ENCODE data around the gene ZNF785. TPM values are rescaled to one million over a fixed set of nuclear protein-coding genes. Genes with fewer than 3 reads are reported as not detected.
"Not testable (repeated sequence)": the region's sequence is repeated elsewhere in the genome, so short reads cannot be mapped to it uniquely, and the experiment has no call there.

Gene ZNF785
- total and polyA plus RNA-seq, 2 of the 13 experiments (the other 11 are each of a cell fraction or from before 2014, with no cell fraction given): 0.01 TPM; not detected in 1

GRCh38 chr16:30540916-30541464, 44.5 kb downstream of the ZNF785 start (continued):
- TF ChIP-seq ZFP82 (CRISPR knock-in tag; IDR thresholded peaks at IDR 0.05; ENCODE audit: borderline replicate concordance): peak; percentile 73; the same call in 1 of the 2 replicates
- TF ChIP-seq POLR2A (IDR thresholded peaks at IDR 0.05; ENCODE audit: insufficient read depth in 1 of 2, low read depth in 2 of 2, low read length in 2 of 2): peak in 1 of 2 experiments; percentile 52; a peak in 2 of 4 replicates
- 0 out of 2 replicates have a peak, but pooled peaks have one; percentile 38 for TF ChIP-seq SP4 (CRISPR knock-in tag; IDR thresholded peaks at IDR 0.05)
- TF ChIP-seq DPF2 (CRISPR knock-in tag; IDR thresholded peaks at IDR 0.05; ENCODE audit: borderline replicate concordance, low read depth): peak; percentile 75; the same call in 1 of the 2 replicates
- TF ChIP-seq JDP2 (CRISPR knock-in tag; IDR thresholded peaks at IDR 0.05; ENCODE audit: borderline replicate concordance): peak; percentile 38; the same call in 1 of the 2 replicates
- peak; percentile 98 for TF ChIP-seq ADNP (CRISPR knock-in tag; IDR thresholded peaks at IDR 0.05)
- TF ChIP-seq HDAC2 (CRISPR knock-in tag; IDR thresholded peaks at IDR 0.05): peak; percentile 92
- TF ChIP-seq ZNF790 (CRISPR knock-in tag; IDR thresholded peaks at IDR 0.05; ENCODE audit: borderline replicate concordance): 0 out of 2 replicates have a peak, but pooled peaks have one; percentile 14
- TF ChIP-seq KDM1A (CRISPR knock-in tag; IDR thresholded peaks at IDR 0.05): peak; percentile 77
- TF ChIP-seq HNF1A (IDR thresholded peaks at IDR 0.05; ENCODE audit: low read depth): peak; percentile 83
- TF ChIP-seq HNF1A (CRISPR knock-in tag; IDR thresholded peaks at IDR 0.05; ENCODE audit: borderline replicate concordance): peak; percentile 93
- TF ChIP-seq SAFB2 (CRISPR knock-in tag; IDR thresholded peaks at IDR 0.05; ENCODE audit: borderline replicate concordance, low read depth): peak; percentile 58; the same call in 1 of the 2 replicates
- TF ChIP-seq ZNF770 (CRISPR knock-in tag; IDR thresholded peaks at IDR 0.05): peak; percentile 100
- TF ChIP-seq HNF1B (CRISPR knock-in tag; IDR thresholded peaks at IDR 0.05): peak; percentile 97
- TF ChIP-seq IRF2 (CRISPR knock-in tag; IDR thresholded peaks at IDR 0.05): 0 out of 2 replicates have a peak, but pooled peaks have one; percentile 8
- TF ChIP-seq SRY (CRISPR knock-in tag; IDR thresholded peaks at IDR 0.05): peak; percentile 70; the same call in 1 of the 2 replicates
- TF ChIP-seq ZNF616 (CRISPR knock-in tag; IDR thresholded peaks at IDR 0.05; ENCODE audit: low read depth): 0 out of 2 replicates have a peak, but pooled peaks have one; percentile 58
- TF ChIP-seq GMEB1 (CRISPR knock-in tag; IDR thresholded peaks at IDR 0.05; ENCODE audit: borderline replicate concordance): peak; percentile 44; the same call in 1 of the 2 replicates
- not testable (repeated sequence) for TF ChIP-seq NONO (IDR thresholded peaks at IDR 0.05)
- TF ChIP-seq NONO (CRISPR knock-in tag; conservative IDR thresholded peaks at IDR 0.05): peak; percentile 88
- TF ChIP-seq SOX5 (CRISPR knock-in tag; IDR thresholded peaks at IDR 0.05; ENCODE audit: borderline replicate concordance): peak; percentile 94
